ENCODE results near the gene GNL3.

GRCh38 chr3:52705688-52706686 lies 20.2 kb downstream of the GNL3 start, which contains the start of the genes GLT8D1 and SPCS1:
- TF ChIP-seq TAF1 (IDR thresholded peaks at IDR 0.05; ENCODE audit: borderline replicate concordance, insufficient read depth, low read length) (peak; percentile 65; the same call in 1 of the 2 replicates), POLR2AphosphoS5 (IDR thresholded peaks at IDR 0.05; ENCODE audit: low read depth, low read length) (peak; percentile 71), FOXP2 (optimal IDR thresholded peaks at IDR 0.05; ENCODE audit: borderline replicate concordance, extremely low read depth, extremely low read length, insufficient read depth) (peak; percentile 38)
- TF ChIP-seq, protein P1, sequence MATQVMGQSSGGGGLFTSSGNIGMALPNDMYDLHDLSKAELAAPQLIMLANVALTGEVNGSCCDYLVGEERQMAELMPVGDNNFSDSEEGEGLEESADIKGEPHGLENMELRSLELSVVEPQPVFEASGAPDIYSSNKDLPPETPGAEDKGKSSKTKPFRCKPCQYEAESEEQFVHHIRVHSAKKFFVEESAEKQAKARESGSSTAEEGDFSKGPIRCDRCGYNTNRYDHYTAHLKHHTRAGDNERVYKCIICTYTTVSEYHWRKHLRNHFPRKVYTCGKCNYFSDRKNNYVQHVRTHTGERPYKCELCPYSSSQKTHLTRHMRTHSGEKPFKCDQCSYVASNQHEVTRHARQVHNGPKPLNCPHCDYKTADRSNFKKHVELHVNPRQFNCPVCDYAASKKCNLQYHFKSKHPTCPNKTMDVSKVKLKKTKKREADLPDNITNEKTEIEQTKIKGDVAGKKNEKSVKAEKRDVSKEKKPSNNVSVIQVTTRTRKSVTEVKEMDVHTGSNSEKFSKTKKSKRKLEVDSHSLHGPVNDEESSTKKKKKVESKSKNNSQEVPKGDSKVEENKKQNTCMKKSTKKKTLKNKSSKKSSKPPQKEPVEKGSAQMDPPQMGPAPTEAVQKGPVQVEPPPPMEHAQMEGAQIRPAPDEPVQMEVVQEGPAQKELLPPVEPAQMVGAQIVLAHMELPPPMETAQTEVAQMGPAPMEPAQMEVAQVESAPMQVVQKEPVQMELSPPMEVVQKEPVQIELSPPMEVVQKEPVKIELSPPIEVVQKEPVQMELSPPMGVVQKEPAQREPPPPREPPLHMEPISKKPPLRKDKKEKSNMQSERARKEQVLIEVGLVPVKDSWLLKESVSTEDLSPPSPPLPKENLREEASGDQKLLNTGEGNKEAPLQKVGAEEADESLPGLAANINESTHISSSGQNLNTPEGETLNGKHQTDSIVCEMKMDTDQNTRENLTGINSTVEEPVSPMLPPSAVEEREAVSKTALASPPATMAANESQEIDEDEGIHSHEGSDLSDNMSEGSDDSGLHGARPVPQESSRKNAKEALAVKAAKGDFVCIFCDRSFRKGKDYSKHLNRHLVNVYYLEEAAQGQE (IDR thresholded peaks at IDR 0.05; ENCODE audit: insufficient read depth in 1 of 2, low read depth in 2 of 2, low read length in 2 of 2), result 0 out of 4 replicates have a peak, but pooled peaks of 1 of the 2 experiments have one; percentile 6

Data from PFSK-1 (cell line).